HG02840 (cell line): ENCODE data around the gene TEAD1.

Source experiments
- ATAC-seq: cut with Tn5 transposase; IDR thresholded peaks from one replicate; pipeline ENCODE4 v1.9.1; 2021; ENCODE audit warnings: mild to moderate bottlenecking, moderate library complexity, moderate number of reproducible peaks; ENCODE audit not compliant: unreplicated experiment, low FRiP score

The TEAD1 gene

GRCh38 chr11:12918667-12919066 is 244.4 kb downstream of the TEAD1 start:
- ATAC-seq = no peak

GRCh38 chr11:12922418-12922817 is 248.2 kb downstream of the TEAD1 start:
- ATAC-seq = no peak

- ATAC-seq = no peak
Measured at GRCh38 chr11:12922980-12923507, 248.8 kb downstream of the TEAD1 start.

GRCh38 chr11:12924650-12925049 is 250.4 kb downstream of the TEAD1 start:
- ATAC-seq = no peak

- no peak for ATAC-seq
Measured at GRCh38 chr11:12925520-12925919, 251.3 kb downstream of the TEAD1 start.

- ATAC-seq = no peak
Measured at GRCh38 chr11:12927221-12927620, 253.0 kb downstream of the TEAD1 start.

GRCh38 chr11:12927886-12928285 is 253.7 kb downstream of the TEAD1 start:
- no peak for ATAC-seq

- ATAC-seq = no peak
Measured at GRCh38 chr11:12930850-12931249, 256.6 kb downstream of the TEAD1 start.

- no peak for ATAC-seq
Measured at GRCh38 chr11:12932485-12932884, 258.3 kb downstream of the TEAD1 start.

- ATAC-seq = no peak
Measured at GRCh38 chr11:12936200-12936599, 262.0 kb downstream of the TEAD1 start.

GRCh38 chr11:12938590-12939247 is 264.5 kb downstream of the TEAD1 start:
- ATAC-seq = no peak

GRCh38 chr11:12941671-12942070 is 267.4 kb downstream of the TEAD1 start:
- no peak for ATAC-seq

GRCh38 chr11:12942157-12942556 is 267.9 kb downstream of the TEAD1 start:
- ATAC-seq = no peak

GRCh38 chr11:12943311-12943710 is 269.1 kb downstream of the TEAD1 start:
- no peak for ATAC-seq

GRCh38 chr11:12944889-12945288 is 270.7 kb downstream of the TEAD1 start:
- no peak for ATAC-seq

GRCh38 chr11:12949453-12949852 is 275.2 kb downstream of the TEAD1 start:
- ATAC-seq = no peak

GRCh38 chr11:12950670-12951069 is 276.4 kb downstream of the TEAD1 start:
- ATAC-seq = no peak

- ATAC-seq = no peak
Measured at GRCh38 chr11:12951376-12951775, 277.2 kb downstream of the TEAD1 start.

GRCh38 chr11:12952094-12952493 is 277.9 kb downstream of the TEAD1 start:
- ATAC-seq = no peak

- ATAC-seq = no peak
Measured at GRCh38 chr11:12958986-12959385, 284.8 kb downstream of the TEAD1 start.

GRCh38 chr11:12961615-12962014 is 287.4 kb downstream of the TEAD1 start:
- no peak for ATAC-seq

GRCh38 chr11:12962306-12962705 is 288.1 kb downstream of the TEAD1 start:
- no peak for ATAC-seq

- ATAC-seq = no peak
Measured at GRCh38 chr11:12963051-12963450, 288.8 kb downstream of the TEAD1 start.
